Measurements from ENCODE around the gene HES3.
"Not testable (repeated sequence)": the region's sequence is repeated elsewhere in the genome, so short reads cannot be mapped to it uniquely, and the experiment has no call there.

The HES3 gene

GRCh38 chr1:6243993-6244392 is at the start of gene HES3:
Gene HES3, plus strand, starts transcription at chr1:6244179. Its CDS starts 187 bp downstream, at chr1:6244366.
- no peak for ATAC-seq

GRCh38 chr1:6197746-6198427 is 46.1 kb upstream of the HES3 start:
- no peak for ATAC-seq

- peak; percentile 3 to 15 for ATAC-seq
Observed at GRCh38 chr1:6198646-6199297, 45.2 kb upstream of the HES3 start.

- peak; percentile 97 to 98 for ATAC-seq
Observed at GRCh38 chr1:6199298-6200187, 44.4 kb upstream of the HES3 start, which contains the start of gene RPL22. Gene RPL22, minus strand, starts transcription at chr1:6199595. Its CDS starts 22 bp downstream, at chr1:6199573.

- no peak for ATAC-seq
Observed at GRCh38 chr1:6200188-6200809, 43.7 kb upstream of the HES3 start.

- no peak for ATAC-seq
Observed at GRCh38 chr1:6202256-6202655, 41.7 kb upstream of the HES3 start.

GRCh38 chr1:6205849-6206519 is 38.0 kb upstream of the HES3 start, which contains the start of gene RNF207:
Gene RNF207, plus strand, starts transcription at chr1:6206119. Its CDS starts 417 bp downstream, at chr1:6206536.
- ATAC-seq: peak; percentile 84 to 85

GRCh38 chr1:6206520-6206855 is 37.5 kb upstream of the HES3 start:
- ATAC-seq: no peak

- ATAC-seq: no peak
Observed at GRCh38 chr1:6207075-6207885, 36.7 kb upstream of the HES3 start.

- no peak for ATAC-seq
Observed at GRCh38 chr1:6207921-6208320, 36.1 kb upstream of the HES3 start.

GRCh38 chr1:6208723-6209660 is 35.0 kb upstream of the HES3 start:
- peak; percentile 10 to 26 for ATAC-seq

GRCh38 chr1:6209661-6210580 is 34.1 kb upstream of the HES3 start:
- peak; percentile 12 to 18 for ATAC-seq

GRCh38 chr1:6210591-6211355 is 33.2 kb upstream of the HES3 start:
- no peak for ATAC-seq

GRCh38 chr1:6211731-6212130 is 32.2 kb upstream of the HES3 start:
- no peak for ATAC-seq

GRCh38 chr1:6212193-6212959 is 31.6 kb upstream of the HES3 start:
- no peak for ATAC-seq

GRCh38 chr1:6218375-6219164 is 25.4 kb upstream of the HES3 start:
- ATAC-seq: no peak

GRCh38 chr1:6219641-6220040 is 24.3 kb upstream of the HES3 start:
- ATAC-seq: not testable (repeated sequence)

Data from activated CD4-positive, CD25-positive, alpha-beta regulatory T cell treated with anti-CD3 and anti-CD28 coated beads, Interleukin-2, amount 50 U/mL, for 24 hours (primary cell).